SK-N-SH (cell line): ENCODE measurements around the gene FAIM2. TPM values are rescaled to one million over a fixed set of nuclear protein-coding genes. Genes with fewer than 3 reads are reported as not detected.
A peak's percentile ranks its signal among the peaks of the same experiment; 100 is the strongest.

Experiments
- CTCF ChIA-PET: fragments of 300-600, 350-600 bp; formaldehyde crosslinking; extraction: SDS; loops from one replicate; lab custom pipeline; 2021; lab: Yijun Ruan, JAX
- POLR2A ChIA-PET: fragments of 350-600 bp; sonication (Branson Sonifier 250); formaldehyde crosslinking; extraction: SDS; loops from one replicate; lab custom pipeline; 2020; ENCODE audit warnings: antibody characterized with exemption, inconsistent platforms; lab: Yijun Ruan, JAX
- DNase-seq: peaks from one replicate; pipeline ENCODE4 v3.0.0; 2012
- H2AFZ ChIP-seq: fragments of 200-600 bp; sonication (generic); 2 replicates; pipeline ENCODE4 v1.8.1; 2016; ENCODE audit warnings: antibody characterized with exemption, mild to moderate bottlenecking, low read depth
- H3F3A ChIP-seq: fragments of 200-600 bp; sonication (generic); replicated peaks from 2 replicates; pipeline ENCODE3; 2016; ENCODE audit warnings: antibody characterized with exemption, mild to moderate bottlenecking; ENCODE audit not compliant: insufficient read depth
- H3K27ac ChIP-seq, 2 experiments: fragments of 200-500 bp in 1 of 2; fragments of 200-600 bp in 1 of 2; sonication (Bioruptor generic) in 1 of 2; sonication (generic), shearing (Covaris generic) in 1 of 2; 2 replicates each; pipeline versions ENCODE4 v1.5.1 to v1.6.1; 2014 to 2016; ENCODE audit warnings: low read depth in 2 of 2, inconsistent platforms in 1 of 2, low read length in 1 of 2, mild to moderate bottlenecking in 1 of 2, mixed read lengths in 1 of 2
- H3K27me3 ChIP-seq: fragments of 200-600 bp; sonication (generic), shearing (Covaris generic); 2 replicates; pipeline ENCODE4 v1.6.1; 2016; ENCODE audit warnings: mixed run types; ENCODE audit not compliant: insufficient read depth
- H3K36me3 ChIP-seq, 2 experiments: fragments of 200-500 bp in 1 of 2; fragments of 200-600 bp in 1 of 2; sonication (Bioruptor generic) in 1 of 2; sonication (generic) in 1 of 2; replicated peaks in 1 of 2; 2 replicates each; pipeline versions ENCODE3 to v1.5.1; 2014 to 2016; ENCODE audit warnings: low read length in 1 of 2, mild to moderate bottlenecking in 1 of 2; ENCODE audit not compliant: insufficient read depth in 2 of 2, control insufficient read depth in 1 of 2
- H3K4me1 ChIP-seq, 2 experiments: fragments of 200-500 bp in 1 of 2; fragments of 200-600 bp in 1 of 2; sonication (Bioruptor generic) in 1 of 2; sonication (generic), shearing (Covaris generic) in 1 of 2; 2 replicates each; pipeline versions ENCODE4 v1.5.1 to v1.6.1; 2014 to 2016; ENCODE audit warnings: low read depth in 1 of 2, low read length in 1 of 2, mixed run types in 1 of 2; ENCODE audit not compliant: insufficient read depth in 2 of 2, control insufficient read depth in 1 of 2
- H3K4me2 ChIP-seq: fragments of 200-600 bp; sonication (generic), shearing (Covaris generic); 2 replicates; pipeline ENCODE4 v1.6.1; 2017; ENCODE audit warnings: mixed run types
- H3K4me3 ChIP-seq, 2 experiments: fragments of 200-500 bp in 1 of 2; fragments of 200-600 bp in 1 of 2; sonication (Bioruptor generic) in 1 of 2; sonication (generic), shearing (Covaris generic) in 1 of 2; 2 replicates each; pipeline versions ENCODE4 v1.5.1 to v1.8.1; 2014 to 2016; ENCODE audit warnings: low read depth in 2 of 2, inconsistent platforms in 1 of 2, low read length in 1 of 2, mild to moderate bottlenecking in 1 of 2, mixed read lengths in 1 of 2, moderate library complexity in 1 of 2
- H3K79me2 ChIP-seq: fragments of 200-600 bp; sonication (generic); 2 replicates; pipeline ENCODE4 v1.8.1; 2017; ENCODE audit warnings: mild to moderate bottlenecking; ENCODE audit not compliant: insufficient read depth
- H3K9ac ChIP-seq: fragments of 200-600 bp; sonication (generic); 2 replicates; pipeline ENCODE4 v1.6.1; 2017; ENCODE audit warnings: mixed run types
- H3K9me2 ChIP-seq: fragments of 200-600 bp; sonication (generic); 2 replicates; pipeline ENCODE4 v1.6.1; 2017; ENCODE audit warnings: mixed run types
- H3K9me3 ChIP-seq: fragments of 200-600 bp; sonication (generic); 2 replicates; pipeline ENCODE4 v1.6.1; 2017; ENCODE audit warnings: mixed run types, mild to moderate bottlenecking, moderate library complexity
- H4K20me1 ChIP-seq: fragments of 200-600 bp; sonication (generic); 2 replicates; pipeline ENCODE4 v1.6.1; 2017; ENCODE audit warnings: mild to moderate bottlenecking, mixed run types; ENCODE audit not compliant: insufficient read depth
- EP300 ChIP-seq, 2 experiments: IDR thresholded peaks; 2 replicates each; pipeline versions ENCODE4 v1.4.0 to v1.6.1; 2012; ENCODE audit warnings: borderline replicate concordance in 1 of 2, low read depth in 1 of 2, low read length in 1 of 2
- EZH2phosphoT487 ChIP-seq: fragments of 200-600 bp; sonication (generic); IDR thresholded peaks from 2 replicates; pipeline ENCODE4 v1.6.1; 2017; ENCODE audit warnings: low read depth, mixed run types, mild to moderate bottlenecking, antibody characterized with exemption, moderate library complexity, borderline replicate concordance
- FOSL2 ChIP-seq: IDR thresholded peaks from 2 replicates; pipeline ENCODE4 v1.4.0; 2012; ENCODE audit warnings: low read depth, mild to moderate bottlenecking, moderate library complexity, borderline replicate concordance
- FOXM1 ChIP-seq: IDR thresholded peaks from 2 replicates; pipeline ENCODE4 v1.4.0; 2012; ENCODE audit warnings: low read depth, mild to moderate bottlenecking
- GATA2 ChIP-seq: sonication (generic); formaldehyde crosslinking; IDR thresholded peaks from 2 replicates; pipeline ENCODE4 v1.5.0; 2020; ENCODE audit warnings: mild to moderate bottlenecking, missing genetic modification reagents
- MEF2A ChIP-seq: IDR thresholded peaks from 2 replicates; pipeline ENCODE4 v1.4.0; 2012; ENCODE audit warnings: low read depth, borderline replicate concordance
- POLR2AphosphoS5 ChIP-seq: IDR thresholded peaks from 2 replicates; pipeline ENCODE4 v1.6.1; 2012; ENCODE audit warnings: low read depth, low read length
- RAD21 ChIP-seq: IDR thresholded peaks from 2 replicates; pipeline ENCODE4 v1.6.1; 2012; ENCODE audit warnings: mild to moderate bottlenecking, low read length
- RCOR1 ChIP-seq: fragments of 150-350 bp; IDR thresholded peaks from 2 replicates; pipeline ENCODE4 v1.6.1; 2017; ENCODE audit warnings: antibody characterized with exemption, low read length
- RFX5 ChIP-seq: IDR thresholded peaks from 2 replicates; pipeline ENCODE4 v1.6.1; 2012; ENCODE audit warnings: mild to moderate bottlenecking, improper control_type of control experiment, low read length
- RXRA ChIP-seq: IDR thresholded peaks from 2 replicates; pipeline ENCODE4 v1.4.0; 2012; ENCODE audit warnings: low read depth, mild to moderate bottlenecking, borderline replicate concordance
- SMC3 ChIP-seq: IDR thresholded peaks from 2 replicates; pipeline ENCODE4 v1.6.1; 2012; ENCODE audit warnings: low read depth, low read length, improper control_type of control experiment
- USF2 ChIP-seq: fragments of 150-350 bp; IDR thresholded peaks from 2 replicates; pipeline ENCODE4 v1.6.1; 2017; ENCODE audit warnings: antibody characterized with exemption, low read length, low read depth, borderline replicate concordance
- YY1 ChIP-seq: IDR thresholded peaks from 2 replicates; pipeline ENCODE4 v1.4.0; 2012; ENCODE audit warnings: low read depth, mild to moderate bottlenecking
- WGBS: methylation state at CpG from one replicate; pipeline ENCODE4 v1.1.6; 2017; ENCODE audit warnings: low lambda C conversion rate; 5-methylcytosine and 5-hydroxymethylcytosine counted together
- polyA plus RNA-seq, 3 experiments: library from polyadenylated mRNA; depleted of rRNA; stranded (reverse); fragments of >200 nt; gene quantifications; 2 replicates each; pipeline ENCODE4 v1.2.3, GENCODE V29; 2012
- TF ChIP-seq, protein P1 (sequence below): IDR thresholded peaks from 2 replicates; pipeline ENCODE4 v1.4.0; 2012; ENCODE audit warnings: low read depth, borderline replicate concordance
- TF ChIP-seq, protein P2 (sequence below): IDR thresholded peaks from 2 replicates; pipeline ENCODE4 v1.4.0; 2012; ENCODE audit warnings: low read depth, borderline replicate concordance
- TF ChIP-seq, protein P3 (sequence below): fragments of 150-350 bp; IDR thresholded peaks from 2 replicates; pipeline ENCODE4 v1.6.1; 2016; ENCODE audit warnings: mild to moderate bottlenecking, low read depth, low read length
- TF ChIP-seq, protein P4 (sequence below): IDR thresholded peaks from 2 replicates; pipeline ENCODE4 v1.6.1; 2012; ENCODE audit warnings: mild to moderate bottlenecking, low read depth, low read length, moderate library complexity

The FAIM2 gene
- polyA plus RNA-seq, 1 of the 3 experiments (the other 2 are of a cell fraction) = 11.3 TPM

DNA sequence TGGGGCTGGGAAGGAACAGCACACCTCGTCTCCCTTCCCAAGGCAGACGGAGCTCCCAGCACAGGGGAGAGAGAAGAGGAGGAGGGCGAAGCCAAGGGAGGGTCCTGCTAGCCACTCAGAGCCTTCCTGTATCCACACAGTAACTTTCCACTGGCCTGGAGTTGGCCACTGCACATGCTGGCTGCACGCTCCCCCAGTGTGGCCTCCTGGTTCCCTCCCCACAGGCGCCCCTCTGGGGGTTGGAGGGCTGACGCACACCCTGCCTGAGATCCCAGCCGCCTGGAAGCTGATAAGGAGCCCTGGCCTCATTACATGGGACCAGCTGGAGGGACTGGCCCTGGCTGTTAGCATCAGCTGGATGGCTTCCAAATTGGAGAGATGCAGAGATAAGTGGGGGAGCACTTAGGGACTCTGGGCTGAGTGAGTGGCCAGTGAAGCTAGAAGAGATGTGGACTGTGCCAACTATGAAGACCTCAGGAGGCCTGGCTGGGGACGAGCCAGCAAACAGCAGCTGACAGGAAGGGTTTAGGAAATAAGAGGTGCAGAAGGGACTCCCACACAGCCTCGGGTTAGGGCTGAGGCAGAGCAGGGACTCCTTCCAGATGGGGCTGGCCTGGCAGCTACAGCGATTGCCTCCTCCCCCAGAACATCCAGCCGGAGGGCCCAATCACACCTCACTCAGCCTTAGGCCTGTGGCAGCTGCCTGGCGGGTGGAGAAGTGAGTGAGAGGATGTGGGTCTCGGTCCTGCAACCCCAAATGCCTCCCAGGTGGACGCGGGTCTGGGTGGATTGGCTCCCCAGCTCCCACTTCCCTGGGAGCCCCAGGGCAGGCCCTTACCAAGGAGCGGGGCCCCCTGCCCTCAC is 34.5 kb downstream of the FAIM2 start (continued):
- TF ChIP-seq MEF2A (peak; percentile 81; the same call in 1 of the 2 replicates), RCOR1 (peak; percentile 99), FOSL2 (peak; percentile 89), FOXM1 (peak; percentile 88; the same call in 1 of the 2 replicates), EP300 (IDR thresholded peaks at IDR 0.05; ENCODE audit: borderline replicate concordance in 1 of 2, low read depth in 1 of 2, low read length in 1 of 2) (peak; percentile 99), GATA2 (CRISPR knock-in tag) (peak; percentile 100), RFX5 (no peak), SMC3 (peak; percentile 10; the same call in 1 of the 2 replicates), USF2 (no peak), RAD21 (peak; percentile 29; the same call in 1 of the 2 replicates), YY1 (peak; percentile 68; the same call in 1 of the 2 replicates)
- TF ChIP-seq, protein P1, sequence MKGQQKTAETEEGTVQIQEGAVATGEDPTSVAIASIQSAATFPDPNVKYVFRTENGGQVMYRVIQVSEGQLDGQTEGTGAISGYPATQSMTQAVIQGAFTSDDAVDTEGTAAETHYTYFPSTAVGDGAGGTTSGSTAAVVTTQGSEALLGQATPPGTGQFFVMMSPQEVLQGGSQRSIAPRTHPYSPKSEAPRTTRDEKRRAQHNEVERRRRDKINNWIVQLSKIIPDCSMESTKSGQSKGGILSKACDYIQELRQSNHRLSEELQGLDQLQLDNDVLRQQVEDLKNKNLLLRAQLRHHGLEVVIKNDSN = peak; percentile 61; the same call in 1 of the 2 replicates
- TF ChIP-seq, protein P2, sequence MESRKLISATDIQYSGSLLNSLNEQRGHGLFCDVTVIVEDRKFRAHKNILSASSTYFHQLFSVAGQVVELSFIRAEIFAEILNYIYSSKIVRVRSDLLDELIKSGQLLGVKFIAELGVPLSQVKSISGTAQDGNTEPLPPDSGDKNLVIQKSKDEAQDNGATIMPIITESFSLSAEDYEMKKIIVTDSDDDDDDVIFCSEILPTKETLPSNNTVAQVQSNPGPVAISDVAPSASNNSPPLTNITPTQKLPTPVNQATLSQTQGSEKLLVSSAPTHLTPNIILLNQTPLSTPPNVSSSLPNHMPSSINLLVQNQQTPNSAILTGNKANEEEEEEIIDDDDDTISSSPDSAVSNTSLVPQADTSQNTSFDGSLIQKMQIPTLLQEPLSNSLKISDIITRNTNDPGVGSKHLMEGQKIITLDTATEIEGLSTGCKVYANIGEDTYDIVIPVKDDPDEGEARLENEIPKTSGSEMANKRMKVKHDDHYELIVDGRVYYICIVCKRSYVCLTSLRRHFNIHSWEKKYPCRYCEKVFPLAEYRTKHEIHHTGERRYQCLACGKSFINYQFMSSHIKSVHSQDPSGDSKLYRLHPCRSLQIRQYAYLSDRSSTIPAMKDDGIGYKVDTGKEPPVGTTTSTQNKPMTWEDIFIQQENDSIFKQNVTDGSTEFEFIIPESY = peak; percentile 92
- TF ChIP-seq, protein P3, sequence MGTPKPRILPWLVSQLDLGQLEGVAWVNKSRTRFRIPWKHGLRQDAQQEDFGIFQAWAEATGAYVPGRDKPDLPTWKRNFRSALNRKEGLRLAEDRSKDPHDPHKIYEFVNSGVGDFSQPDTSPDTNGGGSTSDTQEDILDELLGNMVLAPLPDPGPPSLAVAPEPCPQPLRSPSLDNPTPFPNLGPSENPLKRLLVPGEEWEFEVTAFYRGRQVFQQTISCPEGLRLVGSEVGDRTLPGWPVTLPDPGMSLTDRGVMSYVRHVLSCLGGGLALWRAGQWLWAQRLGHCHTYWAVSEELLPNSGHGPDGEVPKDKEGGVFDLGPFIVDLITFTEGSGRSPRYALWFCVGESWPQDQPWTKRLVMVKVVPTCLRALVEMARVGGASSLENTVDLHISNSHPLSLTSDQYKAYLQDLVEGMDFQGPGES = no peak

DNA sequence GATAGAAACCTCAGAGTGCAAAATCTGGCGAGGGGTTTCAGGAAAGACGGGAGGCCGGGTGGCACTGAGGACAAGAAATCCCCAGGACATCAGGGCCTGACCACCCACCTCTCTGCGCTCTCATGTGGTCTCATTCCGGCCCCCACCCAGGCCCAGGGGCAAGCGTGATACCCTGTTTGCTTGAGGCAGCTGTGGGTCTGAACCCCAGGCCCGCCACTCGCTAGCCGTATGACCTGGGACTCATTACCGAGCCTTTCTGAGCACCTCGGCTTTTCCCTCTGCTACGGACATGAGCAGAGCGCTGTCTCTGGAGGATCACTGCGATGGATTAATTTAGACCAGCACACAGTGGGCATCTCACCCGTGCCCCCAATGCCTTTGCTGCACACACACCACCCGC is 35.3 kb downstream of the FAIM2 start:
- no peaks in the 10 kb centered on the region for H3K27me3 ChIP-seq
- H4K20me1 ChIP-seq = no peaks in the 10 kb centered on the region
- ChIA-PET POLR2A (interaction anchor here (0.8 to 1.6 kb wide), 8 partner anchors 25 to 353 kb away, joined by 3 to 6 read pairs (median 4); partner anchors contain the start of genes BCDIN3D and NCKAP5L), CTCF (interaction anchor here (0.7 to 14.1 kb wide), 39 partner anchors 9 to 304 kb away, joined by 3 to 312 read pairs (median 6); partner anchors contain the start of genes AQP5, AQP6, ASIC1 and COX14)
- peaks cover 44 to 66% of the 10 kb centered on the region in 2 experiments for H3K4me1 ChIP-seq
- peaks cover 22% of the 10 kb centered on the region for H3F3A ChIP-seq
- 75% methylated on average over 15 of the region's 16 CpGs for WGBS
- no peak for DNase-seq
- H2AFZ ChIP-seq = no peak overlapping the region
- no peaks in the 10 kb centered on the region for H3K9me2 ChIP-seq
- peak overlapping the region; percentile 87 to 97 for H3K27ac ChIP-seq
- peak overlapping the region; percentile 24; the same call in 1 of the 2 replicates for H3K9ac ChIP-seq
- H3K79me2 ChIP-seq = no peaks in the 10 kb centered on the region
- H3K9me3 ChIP-seq = no peaks in the 10 kb centered on the region
- TF ChIP-seq POLR2AphosphoS5 = no peak
- TF ChIP-seq YY1 = no peak
- no peak for TF ChIP-seq RAD21
- no peak for TF ChIP-seq SMC3
- TF ChIP-seq, protein P3 = no peak
- no peak for TF ChIP-seq RXRA
- no peak for TF ChIP-seq FOXM1
- TF ChIP-seq EZH2phosphoT487 = no peak
- TF ChIP-seq, protein P4, sequence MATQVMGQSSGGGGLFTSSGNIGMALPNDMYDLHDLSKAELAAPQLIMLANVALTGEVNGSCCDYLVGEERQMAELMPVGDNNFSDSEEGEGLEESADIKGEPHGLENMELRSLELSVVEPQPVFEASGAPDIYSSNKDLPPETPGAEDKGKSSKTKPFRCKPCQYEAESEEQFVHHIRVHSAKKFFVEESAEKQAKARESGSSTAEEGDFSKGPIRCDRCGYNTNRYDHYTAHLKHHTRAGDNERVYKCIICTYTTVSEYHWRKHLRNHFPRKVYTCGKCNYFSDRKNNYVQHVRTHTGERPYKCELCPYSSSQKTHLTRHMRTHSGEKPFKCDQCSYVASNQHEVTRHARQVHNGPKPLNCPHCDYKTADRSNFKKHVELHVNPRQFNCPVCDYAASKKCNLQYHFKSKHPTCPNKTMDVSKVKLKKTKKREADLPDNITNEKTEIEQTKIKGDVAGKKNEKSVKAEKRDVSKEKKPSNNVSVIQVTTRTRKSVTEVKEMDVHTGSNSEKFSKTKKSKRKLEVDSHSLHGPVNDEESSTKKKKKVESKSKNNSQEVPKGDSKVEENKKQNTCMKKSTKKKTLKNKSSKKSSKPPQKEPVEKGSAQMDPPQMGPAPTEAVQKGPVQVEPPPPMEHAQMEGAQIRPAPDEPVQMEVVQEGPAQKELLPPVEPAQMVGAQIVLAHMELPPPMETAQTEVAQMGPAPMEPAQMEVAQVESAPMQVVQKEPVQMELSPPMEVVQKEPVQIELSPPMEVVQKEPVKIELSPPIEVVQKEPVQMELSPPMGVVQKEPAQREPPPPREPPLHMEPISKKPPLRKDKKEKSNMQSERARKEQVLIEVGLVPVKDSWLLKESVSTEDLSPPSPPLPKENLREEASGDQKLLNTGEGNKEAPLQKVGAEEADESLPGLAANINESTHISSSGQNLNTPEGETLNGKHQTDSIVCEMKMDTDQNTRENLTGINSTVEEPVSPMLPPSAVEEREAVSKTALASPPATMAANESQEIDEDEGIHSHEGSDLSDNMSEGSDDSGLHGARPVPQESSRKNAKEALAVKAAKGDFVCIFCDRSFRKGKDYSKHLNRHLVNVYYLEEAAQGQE = no peak
- no peak overlapping the region for H3K4me3 ChIP-seq
- H3K4me2 ChIP-seq = peak overlapping the region; percentile 46; the same call in 1 of the 2 replicates
- no peaks in the 10 kb centered on the region for H3K36me3 ChIP-seq
